ENCODE measurements around the gene MICAL1. TPM values are rescaled to one million over a fixed set of nuclear protein-coding genes. Genes with fewer than 3 reads are reported as not detected.
A peak's percentile ranks its signal among the peaks of the same experiment; 100 is the strongest.

Gene MICAL1
- total RNA-seq, 2 donors from 2014 or later = 45.3 to 55.9 TPM

DNA sequence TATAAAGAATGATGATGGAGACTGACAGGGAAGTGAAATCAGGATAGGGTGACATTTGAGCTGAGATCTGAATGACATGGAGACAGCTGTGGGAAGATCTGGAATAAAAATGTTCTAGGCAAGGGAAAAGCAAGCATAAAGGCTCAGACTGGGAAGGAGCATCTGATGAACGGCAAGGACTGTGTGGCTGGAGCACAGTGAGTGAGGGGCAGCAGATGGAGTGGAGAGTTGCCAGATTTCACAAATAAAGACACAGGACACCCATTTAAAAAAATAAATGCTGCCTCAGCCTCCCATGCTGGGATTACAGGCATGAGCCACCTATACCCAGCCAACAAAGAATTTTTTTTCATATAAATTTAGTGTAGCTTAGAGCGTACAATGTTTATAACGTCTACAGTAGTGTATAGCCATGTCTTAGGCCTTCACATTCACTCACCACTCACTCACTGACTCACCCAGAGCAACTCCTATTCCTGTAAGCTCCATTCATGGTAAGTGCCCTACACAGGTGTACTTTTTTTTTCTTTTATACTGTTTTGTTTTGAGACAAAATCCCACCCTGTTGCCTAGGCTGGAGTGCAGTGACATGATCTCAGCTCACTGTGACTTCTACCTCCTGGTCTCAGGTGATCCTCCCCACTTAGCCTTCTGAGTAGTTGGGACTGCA lies 29.8 kb upstream of the MICAL1 start:
- Histone ChIP-seq H3K27ac (peak overlapping the region; percentile 66), H3K4me1 (peaks cover 5% of the 10 kb centered on the region), H3K9me3 (no peaks in the 10 kb centered on the region), H3K4me3 (no peak overlapping the region), H3K36me3 (no peaks in the 10 kb centered on the region), H3K27me3 (no peaks in the 10 kb centered on the region), H3K9ac (ENCODE audit: low read depth in 2 of 2, low read length in 2 of 2) (no peak overlapping the region)
- TF ChIP-seq CTCF (IDR thresholded peaks at IDR 0.05) = no peak
- no peak for DNase-seq
- intact Hi-C loops (cut with DNase I) = no loop called here

GRCh38 chr6:109484122-109484521 lies 28.6 kb upstream of the MICAL1 start:
- no peak overlapping the region for H3K4me3 ChIP-seq

GRCh38 chr6:109483735-109484057 lies 28.1 kb upstream of the MICAL1 start:
- Histone ChIP-seq H3K4me1 (peaks cover 5% of the 10 kb centered on the region), H3K9ac (ENCODE audit: low read depth in 2 of 2, low read length in 2 of 2) (peak overlapping the region; percentile 58 to 61), H3K4me3 (peak overlapping the region; percentile 24), H3K27me3 (no peaks in the 10 kb centered on the region), H3K27ac (peak overlapping the region; percentile 4), H3K36me3 (no peaks in the 10 kb centered on the region), H3K9me3 (no peaks in the 10 kb centered on the region)
- intact Hi-C loops (cut with DNase I) = no loop called here
- DNase-seq = no peak
- no peak for TF ChIP-seq CTCF (IDR thresholded peaks at IDR 0.05)

More at GRCh38 chr6:109484122-109484521, 28.6 kb upstream of the MICAL1 start:
- no peak for DNase-seq
- Histone ChIP-seq H3K4me1 (peaks cover 5% of the 10 kb centered on the region), H3K9me3 (no peaks in the 10 kb centered on the region), H3K9ac (ENCODE audit: low read depth in 2 of 2, low read length in 2 of 2) (no peak overlapping the region), H3K27me3 (no peaks in the 10 kb centered on the region), H3K36me3 (no peaks in the 10 kb centered on the region), H3K27ac (no peak overlapping the region)
- intact Hi-C loops (cut with DNase I) = no loop called here
- no peak for TF ChIP-seq CTCF (IDR thresholded peaks at IDR 0.05)

GRCh38 chr6:109482905-109483734 lies 27.5 kb upstream of the MICAL1 start, which contains the start of gene ZBTB24:
Gene ZBTB24 (minus strand): TSS chr6:109483219. CDS start chr6:109482026, 1,193 bp downstream.
- intact Hi-C loops (cut with DNase I) = no loop called here
- H3K27ac ChIP-seq = peak within 1 kb of the TSS; percentile 82
- no peaks in the 10 kb centered on the region for H3K9me3 ChIP-seq
- no peaks in the 10 kb centered on the region for H3K27me3 ChIP-seq
- TF ChIP-seq CTCF (IDR thresholded peaks at IDR 0.05) = no peak
- peak within 1 kb of the TSS; percentile 81 to 89 for H3K9ac ChIP-seq (ENCODE audit: low read depth in 2 of 2, low read length in 2 of 2)
- H3K36me3 ChIP-seq = no peaks in the 10 kb centered on the region
- DNase-seq = peak; percentile 94
- peak within 1 kb of the TSS; percentile 96 for H3K4me3 ChIP-seq
- H3K4me1 ChIP-seq = peaks cover 5% of the 10 kb centered on the region

DNA sequence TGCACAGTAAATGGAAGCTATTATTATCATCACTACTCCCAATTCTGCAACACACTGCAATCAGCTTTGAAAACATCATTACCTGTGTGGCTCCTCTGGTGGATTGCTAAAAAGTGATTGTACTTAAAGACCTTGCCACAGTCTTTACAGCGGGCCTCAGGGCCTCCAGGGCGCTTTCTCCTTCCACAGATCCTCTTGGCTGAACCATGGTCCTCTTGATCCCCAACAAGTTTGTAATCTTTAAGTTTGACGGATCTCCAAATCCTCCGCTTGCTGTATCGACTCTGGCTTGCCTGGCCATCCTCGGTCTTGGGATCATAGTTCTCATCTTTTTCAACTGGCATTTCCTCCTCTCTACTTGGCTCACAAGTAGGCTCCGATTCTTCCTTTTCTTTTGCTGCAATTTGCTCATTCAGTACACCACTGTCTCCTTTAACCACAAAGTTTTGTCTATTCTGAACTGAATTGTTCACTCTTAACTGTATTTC lies 25.5 kb upstream of the MICAL1 start:
- no peak for TF ChIP-seq CTCF (IDR thresholded peaks at IDR 0.05)
- Histone ChIP-seq H3K9ac (ENCODE audit: low read depth in 2 of 2, low read length in 2 of 2) (no peak overlapping the region), H3K27ac (no peak overlapping the region), H3K4me1 (peaks cover 5% of the 10 kb centered on the region), H3K9me3 (no peaks in the 10 kb centered on the region), H3K4me3 (no peak overlapping the region), H3K36me3 (no peaks in the 10 kb centered on the region), H3K27me3 (no peaks in the 10 kb centered on the region)
- DNase-seq = no peak
- intact Hi-C loops (cut with DNase I) = no loop called here

Data from colonic mucosa (tissue), 4 donors.